HK-2 (cell line): Measurements from ENCODE around the gene S100A9.

Experiments used
- DNase-seq: peaks from one replicate; pipeline ENCODE4 v3.0.0-alpha.2; 2018; ENCODE audit not compliant: unreplicated experiment

The S100A9 gene

GRCh38 chr1:153361480-153362109 is 3.9 kb downstream of the S100A9 start:
- DNase-seq: no peak

DNA sequence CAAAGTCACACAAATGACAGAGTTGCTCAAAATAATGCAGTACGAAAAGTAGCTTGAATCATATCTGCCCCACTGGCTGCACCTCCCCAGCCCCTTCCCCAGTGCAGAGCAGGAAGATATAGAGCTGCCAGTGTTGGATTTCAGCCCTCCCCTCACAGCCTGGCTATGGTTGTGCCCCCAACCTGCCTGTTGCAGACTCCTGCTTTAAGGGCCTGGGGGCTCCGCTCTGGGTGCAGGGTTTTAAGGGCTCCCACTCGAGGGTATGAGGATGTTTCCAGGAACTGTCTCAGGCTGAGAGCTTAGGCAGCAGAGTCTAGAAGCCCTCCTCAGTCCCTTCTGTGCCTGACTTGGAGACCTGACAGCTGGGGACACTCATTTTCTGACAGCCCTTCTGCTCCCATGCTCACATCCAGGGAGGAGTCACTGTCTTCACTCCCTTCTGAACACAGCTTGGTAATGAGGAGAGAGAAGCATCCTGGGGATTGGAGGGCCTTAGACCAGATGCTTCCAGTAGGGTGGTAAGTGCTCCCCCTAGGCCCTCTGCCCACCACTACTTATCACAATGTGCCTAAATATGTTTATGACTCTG is 4.6 kb downstream of the S100A9 start:
- no peak for DNase-seq

DNA sequence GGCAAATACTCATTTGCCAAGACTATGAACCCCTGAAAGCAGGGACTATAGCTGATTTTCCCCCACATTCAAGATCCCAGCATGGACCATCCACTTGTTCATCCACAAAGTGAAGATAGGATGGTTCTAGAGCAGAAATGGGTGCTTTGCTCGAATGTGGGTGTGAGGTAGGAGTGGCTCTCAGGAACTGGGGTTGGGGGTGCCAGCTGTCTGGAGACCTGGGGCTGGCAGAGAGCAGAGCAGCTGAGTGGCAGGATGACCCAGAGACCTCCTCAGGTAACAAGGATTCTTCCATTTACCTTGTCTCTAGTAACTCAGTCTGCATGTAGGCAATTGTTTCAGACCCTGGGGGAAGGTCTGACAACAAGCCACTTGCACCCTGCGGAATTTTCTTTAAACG is 6.0 kb downstream of the S100A9 start:
- no peak for DNase-seq

- no peak for DNase-seq
Measured at GRCh38 chr1:153364156-153364555, 6.5 kb downstream of the S100A9 start.

DNA sequence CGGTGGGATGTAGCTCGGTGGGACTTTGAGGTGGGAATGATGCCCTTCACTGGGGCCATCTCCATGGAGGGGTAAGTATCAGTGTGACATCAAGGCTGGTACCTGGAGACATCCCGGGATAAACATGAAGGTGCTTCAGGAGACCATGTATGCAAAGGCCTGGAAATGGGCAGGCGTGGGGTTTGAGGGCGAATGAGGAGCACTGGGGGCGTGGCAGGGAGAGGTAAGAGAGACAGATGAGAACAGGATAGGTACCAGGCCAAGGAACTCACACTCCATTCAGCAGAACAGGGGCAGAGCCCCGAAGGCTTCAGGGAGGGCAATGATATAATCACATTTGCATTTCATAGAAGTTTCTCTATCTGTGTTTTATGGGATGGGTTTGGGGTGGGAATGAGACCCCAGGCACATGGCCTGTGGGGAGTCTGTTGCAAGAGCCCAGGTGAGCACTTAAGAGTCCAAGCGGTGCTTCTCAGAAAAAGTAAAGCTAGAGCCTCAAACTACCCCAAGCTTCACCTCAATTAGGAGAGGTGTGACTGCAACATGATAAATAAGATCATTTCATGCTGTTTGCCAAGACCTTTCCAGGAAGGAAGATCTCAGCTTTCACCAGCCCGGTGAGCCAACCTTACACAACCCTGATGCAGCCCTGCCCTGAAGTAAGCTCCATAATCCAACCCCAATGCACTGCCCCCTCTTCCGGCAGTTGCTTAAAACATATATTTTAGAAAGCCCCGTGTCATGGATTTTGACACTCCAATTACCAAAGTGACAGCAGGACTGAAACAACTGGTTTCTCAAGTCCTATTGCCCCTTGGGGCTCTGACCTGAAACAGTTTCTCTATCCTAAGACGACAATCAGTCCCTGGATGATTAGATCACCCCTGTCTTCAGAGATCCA is 7.4 kb downstream of the S100A9 start:
- no peak for DNase-seq

GRCh38 chr1:153365696-153366095 is 8.0 kb downstream of the S100A9 start:
- no peak for DNase-seq

- DNase-seq: no peak
Measured at GRCh38 chr1:153366261-153366660, 8.6 kb downstream of the S100A9 start.

DNA sequence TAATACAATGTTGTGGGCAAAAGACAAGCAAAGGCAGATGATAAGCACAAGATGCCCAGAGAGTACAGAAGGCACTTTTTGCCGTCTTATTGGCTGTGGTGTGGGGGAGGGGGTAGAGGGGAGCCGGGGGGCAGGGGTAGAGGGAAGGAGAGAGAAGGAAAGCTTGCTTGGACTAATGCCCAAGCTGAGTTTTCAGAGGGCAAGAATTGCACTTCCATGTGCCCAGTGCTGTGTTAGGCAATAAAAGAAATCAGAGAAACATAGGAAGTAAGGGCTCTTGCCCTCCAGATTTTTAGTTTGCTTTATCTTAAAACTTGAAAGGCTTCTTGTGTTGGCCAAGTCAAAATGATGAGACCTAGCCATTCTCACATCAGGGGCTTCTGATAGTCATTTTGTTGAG is 9.4 kb downstream of the S100A9 start:
- DNase-seq: no peak

DNA sequence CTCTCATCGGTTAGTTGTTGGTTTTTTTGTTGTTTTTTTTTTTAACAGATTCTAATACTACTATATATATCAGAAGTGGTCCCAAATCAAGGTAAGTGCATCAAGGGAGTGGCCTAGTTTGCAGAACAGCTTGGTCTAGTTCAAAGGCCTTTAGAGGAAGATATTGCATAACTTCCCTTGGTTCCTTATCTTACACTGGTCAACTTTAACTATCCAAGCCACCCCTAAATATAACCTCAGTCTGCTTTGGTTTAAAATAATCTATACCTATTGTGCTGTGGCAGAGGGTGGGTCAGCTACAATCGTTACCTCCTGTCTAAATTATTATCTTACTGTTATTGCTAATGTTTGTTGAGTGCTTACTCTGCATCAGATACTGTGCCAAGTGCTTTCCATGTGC is 10.8 kb downstream of the S100A9 start:
- DNase-seq: no peak

GRCh38 chr1:153370146-153370545 is 12.5 kb downstream of the S100A9 start:
- DNase-seq: no peak

DNA sequence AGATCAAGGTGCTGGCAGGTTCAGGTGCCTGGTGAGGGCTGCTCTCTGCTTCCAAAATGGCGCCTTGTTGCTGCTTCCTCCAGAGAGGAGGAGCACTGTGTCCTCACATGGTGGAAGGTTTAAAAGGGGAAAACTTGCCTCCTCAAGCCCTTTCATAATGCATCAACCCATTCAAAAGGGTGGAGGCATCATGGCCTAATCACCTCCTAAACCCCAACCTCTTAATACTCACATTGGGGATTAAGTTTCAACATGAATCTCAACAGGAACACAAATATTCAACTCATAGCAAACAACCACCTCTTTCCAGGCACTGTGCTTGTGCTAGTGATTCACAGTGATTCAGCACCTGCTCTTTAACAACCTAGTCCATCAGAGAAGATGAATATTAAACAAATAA is 13.6 kb downstream of the S100A9 start:
- no peak for DNase-seq

GRCh38 chr1:153372571-153372970 is 14.9 kb downstream of the S100A9 start:
- DNase-seq: no peak

DNA sequence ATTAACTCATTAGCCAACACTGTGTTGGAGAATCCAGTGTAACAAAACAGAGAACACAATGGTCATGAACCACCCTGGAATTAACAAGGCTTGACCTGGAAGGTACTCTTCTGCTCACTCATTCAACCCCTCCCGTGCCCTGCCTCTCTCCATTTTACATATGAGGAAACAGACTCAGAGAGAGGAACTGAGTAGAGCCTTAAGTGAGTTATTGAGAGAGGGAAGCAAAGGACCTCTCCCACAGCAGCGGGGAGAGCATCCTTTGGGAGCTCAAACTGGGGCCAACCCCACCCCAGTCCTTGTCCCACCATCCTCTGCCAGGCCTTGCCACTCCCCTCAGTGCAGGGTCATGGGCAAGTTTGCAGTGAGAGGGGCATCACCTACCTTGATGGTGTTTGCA is 16.4 kb downstream of the S100A9 start:
- no peak for DNase-seq

GRCh38 chr1:153375511-153375910 is 17.9 kb downstream of the S100A9 start, which contains the start of gene S100A12:
Gene S100A12, minus strand, starts transcription at chr1:153375621. Its CDS starts 1,029 bp downstream, at chr1:153374592.
- DNase-seq: peak; percentile 13

GRCh38 chr1:153379591-153379990 is 21.9 kb downstream of the S100A9 start:
- no peak for DNase-seq

GRCh38 chr1:153380711-153381110 is 23.1 kb downstream of the S100A9 start:
- no peak for DNase-seq

GRCh38 chr1:153384958-153385580 is 27.4 kb downstream of the S100A9 start:
- DNase-seq: no peak

DNA sequence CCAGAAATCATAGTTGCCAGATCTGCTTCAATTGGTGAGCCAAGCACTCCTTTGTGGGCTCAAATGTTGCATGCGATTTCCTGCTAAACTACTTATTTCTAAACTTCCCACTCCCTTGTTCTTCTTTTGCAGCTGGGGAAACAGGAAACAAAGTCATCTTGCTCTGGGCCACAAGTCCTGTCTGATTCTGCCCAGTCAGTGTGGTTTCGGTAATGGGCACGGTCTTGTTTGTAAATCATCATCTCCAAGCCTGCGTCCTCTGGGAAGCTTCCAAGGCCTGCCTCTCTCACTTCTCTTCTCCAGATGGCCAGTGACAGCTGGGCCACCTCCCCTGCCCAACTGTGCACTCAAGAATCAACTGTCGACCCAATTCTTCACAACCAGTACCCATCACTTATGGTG is 28.8 kb downstream of the S100A9 start:
- DNase-seq: no peak

DNA sequence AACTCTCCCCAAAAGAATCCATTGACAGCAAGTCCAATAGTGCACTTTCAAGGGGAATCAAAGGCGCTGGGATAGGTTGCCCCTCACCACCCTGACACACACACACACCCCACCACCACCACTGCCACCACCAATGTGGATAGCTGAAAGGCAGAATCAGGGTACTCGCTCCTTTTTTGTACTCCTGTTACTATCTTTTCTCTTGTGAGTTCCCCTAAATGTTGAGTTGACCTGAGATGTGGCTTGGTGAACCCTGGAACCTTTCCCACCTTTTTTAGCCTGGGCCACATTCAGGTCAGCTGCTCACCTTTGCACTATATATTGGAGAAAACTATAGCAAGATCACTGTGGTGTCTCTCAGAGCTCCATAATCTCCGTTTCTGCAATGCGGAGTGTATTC is 29.3 kb downstream of the S100A9 start:
- DNase-seq: no peak

- DNase-seq: no peak
Measured at GRCh38 chr1:153387785-153388184, 30.1 kb downstream of the S100A9 start.

DNA sequence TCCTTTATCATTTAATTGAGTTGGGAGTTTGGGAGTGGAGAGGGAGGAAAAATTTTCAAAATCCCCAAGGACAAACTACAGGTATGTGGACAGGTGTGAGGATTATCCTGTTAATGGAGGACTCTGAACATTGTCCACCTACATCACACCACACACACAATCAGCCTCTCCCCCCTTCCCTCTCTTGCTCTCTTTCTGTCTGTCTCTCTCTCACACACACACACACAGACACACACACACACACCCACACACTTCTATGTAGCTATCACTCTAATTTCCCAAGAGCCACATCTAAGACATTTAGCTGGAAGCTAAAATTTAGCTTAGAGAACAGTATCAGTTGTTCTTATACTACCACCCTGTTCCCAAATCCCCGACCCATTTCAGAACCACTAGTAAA is 31.7 kb downstream of the S100A9 start:
- no peak for DNase-seq
